Motor neuron (in vitro differentiated cells): ENCODE data around the gene FEM1B. TPM values are rescaled to one million over a fixed set of nuclear protein-coding genes. Genes with fewer than 3 reads are reported as not detected.

Experiments
- ATAC-seq, 8 experiments: fragments of 200-7000 bp; cut with Tn5 transposase; replicated peaks in 6 of 8; 2 replicates each; pipeline ENCODE4 v1.8.0; 2021; ENCODE audit warnings: mild to moderate bottlenecking in 8 of 8, moderate library complexity in 8 of 8
- H3K27ac ChIP-seq, 2 donors: fragments of 250-450 bp; sonication (Bioruptor Pico); 2 replicates each; pipeline ENCODE4 v1.9.0; 2021; ENCODE audit warnings: antibody characterized with exemption in 2 of 2, mild to moderate bottlenecking in 2 of 2, moderate library complexity in 1 of 2
- H3K4me1 ChIP-seq, 2 donors: fragments of 250-450 bp; sonication (Bioruptor Pico); replicated peaks in 1 of 2; 2 replicates each; pipeline ENCODE4 v1.6.1; 2021; ENCODE audit warnings: antibody characterized with exemption in 2 of 2, mild to moderate bottlenecking in 2 of 2, moderate library complexity in 1 of 2
- H3K4me3 ChIP-seq, 5 donors: fragments of 250-450 bp; sonication (Bioruptor Pico); 2 replicates each; pipeline ENCODE4 v1.9.0; 2021; ENCODE audit warnings: antibody characterized with exemption in 5 of 5, mild to moderate bottlenecking in 5 of 5, moderate library complexity in 4 of 5
- WGBS, 10 experiments: fragments of 450-650 bp; shearing (Covaris generic); methylation state at CpG; one replicate each; pipeline ENCODE4 v1.0.0; 2022; 5-methylcytosine and 5-hydroxymethylcytosine counted together
- in situ Hi-C, 9 experiments: fragments of 400-800 bp; cut with MboI; loops; one replicate each; pipeline ENCODE4 v1.15.0; 2021; ENCODE audit warnings: low sequenced_read_pairs in 9 of 9, low pct_unique_long_range_greater_than_20kb in 2 of 9; ENCODE audit not compliant: unreplicated experiment in 9 of 9
- total RNA-seq, 8 experiments: library from RNA; unstranded; fragments of 300-600 nt; gene quantifications; 2 replicates each; pipeline versions ENCODE4 v1.2.3 to v1.2.4, GENCODE V29; 2022

FEM1B gene
- total RNA-seq, 8 experiments from 2014 or later, result 20.6 to 78.3 (median 44.0) TPM

DNA sequence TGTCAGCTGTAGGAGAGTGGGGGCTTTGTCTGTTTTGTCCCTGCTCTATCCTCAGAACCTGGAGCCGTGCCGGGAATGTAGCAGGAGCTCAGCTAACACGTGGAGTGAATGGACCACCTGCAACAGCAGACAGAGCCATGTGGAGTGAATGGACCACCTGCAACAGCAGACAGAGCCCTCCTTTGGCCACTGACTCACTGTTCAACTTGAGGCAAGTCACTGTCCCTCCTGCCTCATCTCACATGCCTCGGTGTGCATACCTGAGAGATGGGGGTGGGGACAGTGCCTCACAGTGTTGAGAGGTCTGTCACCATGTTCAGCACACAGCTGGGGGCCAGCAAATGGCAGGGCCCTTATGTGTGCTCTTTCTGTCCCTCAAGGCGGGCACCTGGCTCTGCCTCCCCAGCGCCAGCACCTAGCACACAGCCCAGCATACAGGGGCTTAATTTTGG lies 27.9 kb downstream of the FEM1B start:
- WGBS, 10 experiments, result 44 to 100% (median 80%) methylated on average over 1 to 3 of the region's 6 CpGs; no CpG with 5 or more reads in 5 of the 10 experiments
- H3K4me1 ChIP-seq, result peaks cover 3 to 17% of the 10 kb centered on the region in 2 donors
- H3K27ac ChIP-seq, result no peak overlapping the region
- no peak overlapping the region for H3K4me3 ChIP-seq
- in situ Hi-C loops, result loop anchor here in 3 of 9 experiments (10.0 to 25.0 kb wide), 2 partner anchors 232 to 239 kb away; no protein-coding TSS in a partner anchor
- no peak for ATAC-seq

GRCh38 chr15:68307131-68307928 lies 29.8 kb downstream of the FEM1B start:
- 10 to 80% (median 65%) methylated on average over 1 to 4 of the region's 14 CpGs; no CpG with 5 or more reads in 4 of the 10 experiments for WGBS, 10 experiments
- Histone ChIP-seq H3K4me3 (no peak overlapping the region), H3K27ac (no peak overlapping the region), H3K4me1 (peaks cover 3 to 17% of the 10 kb centered on the region in 2 donors)
- in situ Hi-C loops, result loop anchor here in 3 of 9 experiments (10.0 to 25.0 kb wide), 2 partner anchors 230 to 237 kb away; no protein-coding TSS in a partner anchor
- ATAC-seq, result no peak

DNA sequence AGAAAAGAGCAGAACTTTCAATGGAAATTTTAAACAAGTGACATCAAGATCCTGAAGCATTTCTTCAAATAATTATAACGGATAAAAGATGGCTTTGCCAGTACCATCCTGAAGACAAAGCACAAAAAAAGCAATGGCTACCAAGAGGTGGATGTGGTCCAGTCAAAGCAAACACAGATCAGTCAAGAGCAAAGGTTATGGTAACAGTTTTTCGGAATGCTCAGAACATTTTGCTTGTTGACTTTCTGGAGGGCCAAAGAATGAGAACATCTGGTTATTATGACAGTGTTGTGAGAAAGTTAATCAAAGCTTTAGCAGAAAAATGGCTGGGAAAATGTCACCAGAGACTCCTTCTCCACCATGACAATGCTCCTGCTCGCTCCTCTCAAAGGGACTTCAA lies 31.5 kb downstream of the FEM1B start:
- 34 to 100% (median 90%) methylated on average over 1 to 3 of the region's 3 CpGs for WGBS, 10 experiments
- peaks cover 3 to 13% of the 10 kb centered on the region in 2 donors for H3K4me1 ChIP-seq
- ATAC-seq, result no peak
- no peak overlapping the region for H3K27ac ChIP-seq
- no peak overlapping the region for H3K4me3 ChIP-seq
- in situ Hi-C loops, result loop anchor here in 3 of 9 experiments (10.0 to 25.0 kb wide), 2 partner anchors 228 to 236 kb away; no protein-coding TSS in a partner anchor

GRCh38 chr15:68310178-68310803 lies 32.7 kb downstream of the FEM1B start:
- no peak overlapping the region for H3K27ac ChIP-seq
- 20 to 80% (median 61%) methylated on average over 1 to 5 of the region's 7 CpGs; no CpG with 5 or more reads in 2 of the 10 experiments for WGBS, 10 experiments
- H3K4me3 ChIP-seq, result no peak overlapping the region
- in situ Hi-C loops, result loop anchor here in 2 of 9 experiments (25.0 kb wide), 1 partner anchor 227 kb away; no protein-coding TSS in a partner anchor
- no peak for ATAC-seq
- H3K4me1 ChIP-seq, result peaks cover 2 to 3% of the 10 kb centered on the region in 2 donors

DNA sequence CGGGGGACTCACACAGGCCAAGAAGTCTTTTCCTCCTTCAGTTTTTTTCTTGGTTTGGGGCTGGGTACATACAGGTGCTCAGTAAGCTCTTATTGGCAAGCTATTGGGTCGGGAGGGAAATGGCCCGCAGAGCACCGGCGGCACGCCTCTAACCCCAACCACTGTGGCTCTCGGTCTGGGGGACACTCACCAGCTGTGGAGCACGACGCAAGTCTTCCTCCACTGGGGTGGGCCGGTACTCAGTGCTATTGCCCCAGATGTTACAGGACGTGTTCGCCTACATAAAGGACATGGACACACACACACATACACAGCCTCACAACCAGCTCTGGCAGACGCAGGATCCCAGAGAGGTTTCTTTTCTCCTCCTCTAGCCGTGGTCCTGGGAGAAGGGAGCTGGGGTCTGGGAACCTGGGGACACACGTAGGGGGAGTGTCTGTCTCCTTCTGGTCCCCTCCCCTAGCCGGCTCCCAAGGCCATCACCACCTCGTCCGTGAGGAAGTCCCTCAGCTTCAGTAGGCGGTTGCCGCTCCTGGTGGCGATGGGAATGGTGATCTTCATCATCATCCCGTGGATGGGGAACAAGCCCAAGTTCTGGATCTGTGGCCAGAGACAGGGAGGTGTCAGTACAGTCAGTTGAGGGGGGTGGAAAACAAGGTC lies 33.4 kb downstream of the FEM1B start:
- in situ Hi-C loops, result loop anchor here in 2 of 9 experiments (25.0 kb wide), 1 partner anchor 226 kb away; no protein-coding TSS in a partner anchor
- 73 to 100% (median 90%) methylated on average over 1 to 11 of the region's 22 CpGs; no CpG with 5 or more reads in 4 of the 10 experiments for WGBS, 10 experiments
- Histone ChIP-seq H3K4me3 (no peak overlapping the region), H3K27ac (no peak overlapping the region), H3K4me1 (peaks cover 3 to 8% of the 10 kb centered on the region in 2 donors)
- no peak for ATAC-seq

DNA sequence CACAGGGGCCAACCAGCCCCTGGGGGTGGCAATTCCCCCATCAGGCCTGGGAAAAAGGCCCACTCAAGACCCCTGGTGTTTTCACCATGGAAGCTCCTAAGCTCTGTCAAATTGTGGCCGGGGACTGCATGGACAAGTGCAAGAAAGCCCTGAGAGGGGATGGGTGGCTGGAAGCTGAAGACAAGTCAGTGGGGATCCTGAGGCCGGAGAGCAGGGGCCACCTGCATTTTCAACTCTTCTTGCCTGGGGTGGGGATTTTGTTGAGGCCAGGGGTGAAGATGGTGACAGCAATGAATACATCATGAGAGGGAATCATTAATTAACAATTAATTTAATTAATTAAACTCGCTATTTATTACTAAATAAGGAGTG lies 33.9 kb downstream of the FEM1B start:
- in situ Hi-C loops, result loop anchor here in 2 of 9 experiments (25.0 kb wide), 1 partner anchor 226 kb away; no protein-coding TSS in a partner anchor
- no peak for ATAC-seq
- H3K27ac ChIP-seq, result no peak overlapping the region
- 70 to 100% (median 95%) methylated on average over 1 to 3 of the region's 3 CpGs; no CpG with 5 or more reads in 4 of the 10 experiments for WGBS, 10 experiments
- H3K4me1 ChIP-seq, result peaks cover under 1 to 8% of the 10 kb centered on the region in 2 donors
- no peak overlapping the region for H3K4me3 ChIP-seq

DNA sequence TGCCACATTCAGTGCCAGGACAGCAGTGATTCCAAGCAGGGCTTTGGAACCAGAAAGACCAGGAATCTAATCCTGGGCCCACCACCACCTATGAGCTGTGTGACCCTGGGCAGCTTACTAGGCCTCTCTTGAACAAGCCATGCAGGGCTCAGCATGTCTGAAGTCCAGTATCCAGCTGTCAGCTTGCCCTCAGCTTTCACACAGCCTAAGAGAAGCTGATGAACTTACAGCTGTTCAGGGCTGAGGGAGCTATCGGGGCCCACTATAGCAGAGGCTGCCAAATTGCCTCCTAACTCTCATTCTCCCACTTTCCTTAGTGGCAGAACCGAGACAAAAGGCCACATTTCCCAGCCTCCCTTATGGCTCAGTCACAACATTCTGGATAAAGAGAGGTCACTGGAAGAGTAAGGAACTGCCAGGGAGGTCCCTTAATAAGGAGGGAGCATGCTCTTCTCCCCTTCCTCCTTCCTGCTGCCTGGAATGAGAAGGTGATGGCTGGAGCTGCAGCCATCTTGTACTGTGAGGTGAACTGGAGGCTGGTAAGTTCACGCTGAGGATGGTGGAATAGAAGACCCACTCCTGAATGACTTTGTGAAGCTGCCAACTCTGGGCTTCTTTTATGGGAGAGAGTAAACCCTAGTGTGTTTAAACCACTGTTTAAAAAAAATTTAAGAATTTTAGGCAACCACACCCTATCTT lies 34.5 kb downstream of the FEM1B start:
- Histone ChIP-seq H3K4me3 (no peak overlapping the region), H3K4me1 (peaks cover 0 to 8% of the 10 kb centered on the region in 2 donors), H3K27ac (no peak overlapping the region)
- no peak for ATAC-seq
- in situ Hi-C loops, result loop anchor here in 2 of 9 experiments (25.0 kb wide), 1 partner anchor 225 kb away; no protein-coding TSS in a partner anchor
- WGBS, 10 experiments, result 40 to 100% (median 91%) methylated on average over 1 to 2 of the region's 3 CpGs; no CpG with 5 or more reads in 4 of the 10 experiments

DNA sequence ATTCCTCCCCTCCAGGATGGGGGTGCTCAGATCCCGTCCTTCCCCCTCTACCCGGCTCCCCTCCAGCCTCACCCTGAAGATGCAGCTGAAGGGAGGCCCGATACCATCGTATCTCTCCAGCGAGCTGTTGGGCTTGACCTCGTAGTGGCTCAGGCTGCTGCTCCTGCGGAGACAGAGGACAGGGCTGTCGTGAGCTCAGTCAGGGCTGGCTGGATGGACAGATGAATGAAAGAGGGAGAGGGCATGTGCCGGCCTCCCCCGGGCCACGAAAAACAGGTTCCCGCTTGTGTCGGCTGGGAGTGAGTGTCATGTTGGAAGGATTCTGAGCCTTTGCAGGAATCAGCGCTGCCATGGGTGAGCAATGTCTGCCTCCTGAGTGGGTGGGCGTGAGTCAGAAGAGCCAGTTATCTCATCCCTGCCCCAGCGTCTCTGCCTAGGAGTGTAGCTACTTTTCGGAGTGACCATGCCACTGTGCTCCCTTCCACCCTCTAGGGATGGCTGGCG lies 35.2 kb downstream of the FEM1B start:
- in situ Hi-C loops, result loop anchor here in 2 of 9 experiments (25.0 kb wide), 1 partner anchor 225 kb away; no protein-coding TSS in a partner anchor
- peak in 4 of 8 experiments; percentile 30 to 82 (median 71) for ATAC-seq
- no peak overlapping the region for H3K27ac ChIP-seq
- H3K4me1 ChIP-seq, result peaks cover 0 to 8% of the 10 kb centered on the region in 2 donors
- 78 to 100% (median 88%) methylated on average over 1 to 8 of the region's 18 CpGs; no CpG with 5 or more reads in 6 of the 10 experiments for WGBS, 10 experiments
- H3K4me3 ChIP-seq, result no peak overlapping the region

- Histone ChIP-seq H3K27ac (no peak overlapping the region), H3K4me3 (no peak overlapping the region), H3K4me1 (peaks cover 0 to 8% of the 10 kb centered on the region in 2 donors)
- WGBS, 10 experiments, result 50 to 100% (median 80%) methylated on average over 1 to 7 of the region's 18 CpGs; no CpG with 5 or more reads in 5 of the 10 experiments
- in situ Hi-C loops, result loop anchor here in 2 of 9 experiments (25.0 kb wide), 1 partner anchor 224 kb away; no protein-coding TSS in a partner anchor
- no peak for ATAC-seq
These were observed 36.2 kb downstream of the FEM1B start for GRCh38 chr15:68313501-68314410.

- 73 to 93% (median 77%) methylated on average over 3 to 7 of the region's 11 CpGs; no CpG with 5 or more reads in 7 of the 10 experiments for WGBS, 10 experiments
- Histone ChIP-seq H3K4me3 (no peak overlapping the region), H3K4me1 (peaks cover 0 to 8% of the 10 kb centered on the region in 2 donors), H3K27ac (no peak overlapping the region)
- no peak for ATAC-seq
- in situ Hi-C loops, result loop anchor here in 2 of 9 experiments (25.0 kb wide), 1 partner anchor 223 kb away; no protein-coding TSS in a partner anchor
These were observed 37.0 kb downstream of the FEM1B start for GRCh38 chr15:68314563-68314962.

- 20 to 100% (median 71%) methylated on average over 1 of the region's 1 CpG; no CpG with 5 or more reads in 2 of the 10 experiments for WGBS, 10 experiments
- H3K4me1 ChIP-seq, result peaks cover 0 to 8% of the 10 kb centered on the region in 2 donors
- no peak overlapping the region for H3K27ac ChIP-seq
- in situ Hi-C loops, result loop anchor here in 2 of 9 experiments (25.0 kb wide), 1 partner anchor 222 kb away; no protein-coding TSS in a partner anchor
- ATAC-seq, result no peak
- H3K4me3 ChIP-seq, result no peak overlapping the region
These were observed 37.5 kb downstream of the FEM1B start for GRCh38 chr15:68315035-68315434.
